Measurements from ENCODE around the gene KCNAB2.
"Not testable (repeated sequence)": the region's sequence is repeated elsewhere in the genome, so short reads cannot be mapped to it uniquely, and the experiment has no call there.

KCNAB2 gene

GRCh38 chr1:6056572-6056948 is 10.9 kb downstream of the KCNAB2 start:
- DNase-seq (ENCODE audit: low read depth), result no peak

GRCh38 chr1:6057170-6057845 is 11.6 kb downstream of the KCNAB2 start:
- no peak for DNase-seq (ENCODE audit: low read depth)

GRCh38 chr1:6059866-6060265 is 14.2 kb downstream of the KCNAB2 start:
- DNase-seq (ENCODE audit: low read depth), result no peak

GRCh38 chr1:6062670-6063069 is 17.0 kb downstream of the KCNAB2 start:
- no peak for DNase-seq (ENCODE audit: low read depth)

- DNase-seq (ENCODE audit: low read depth), result not testable (repeated sequence)
Observed at GRCh38 chr1:6063532-6064053, 17.9 kb downstream of the KCNAB2 start.

- DNase-seq (ENCODE audit: low read depth), result no peak
Observed at GRCh38 chr1:6065093-6065858, 19.6 kb downstream of the KCNAB2 start.

- DNase-seq (ENCODE audit: low read depth), result no peak
Observed at GRCh38 chr1:6066680-6067079, 21.0 kb downstream of the KCNAB2 start.

- DNase-seq (ENCODE audit: low read depth), result no peak
Observed at GRCh38 chr1:6068073-6068472, 22.4 kb downstream of the KCNAB2 start.

- no peak for DNase-seq (ENCODE audit: low read depth)
Observed at GRCh38 chr1:6068932-6069331, 23.2 kb downstream of the KCNAB2 start.

- no peak for DNase-seq (ENCODE audit: low read depth)
Observed at GRCh38 chr1:6069573-6069972, 23.9 kb downstream of the KCNAB2 start.

GRCh38 chr1:6070450-6070974 is 24.8 kb downstream of the KCNAB2 start:
- no peak for DNase-seq (ENCODE audit: low read depth)

- DNase-seq (ENCODE audit: low read depth), result no peak
Observed at GRCh38 chr1:6071219-6071618, 25.5 kb downstream of the KCNAB2 start.

- no peak for DNase-seq (ENCODE audit: low read depth)
Observed at GRCh38 chr1:6072774-6073479, 27.2 kb downstream of the KCNAB2 start.

GRCh38 chr1:6073480-6074053 is 27.9 kb downstream of the KCNAB2 start:
- DNase-seq (ENCODE audit: low read depth), result no peak

- no peak for DNase-seq (ENCODE audit: low read depth)
Observed at GRCh38 chr1:6074192-6074901, 28.7 kb downstream of the KCNAB2 start.

- no peak for DNase-seq (ENCODE audit: low read depth)
Observed at GRCh38 chr1:6075748-6076147, 30.1 kb downstream of the KCNAB2 start.

- DNase-seq (ENCODE audit: low read depth), result not testable (repeated sequence)
Observed at GRCh38 chr1:6077061-6077460, 31.4 kb downstream of the KCNAB2 start.

- DNase-seq (ENCODE audit: low read depth), result no peak
Observed at GRCh38 chr1:6077506-6077905, 31.8 kb downstream of the KCNAB2 start.

GRCh38 chr1:6077919-6078318 is 32.2 kb downstream of the KCNAB2 start:
- DNase-seq (ENCODE audit: low read depth), result no peak

- DNase-seq (ENCODE audit: low read depth), result no peak
Observed at GRCh38 chr1:6080469-6080868, 34.8 kb downstream of the KCNAB2 start.

GRCh38 chr1:6081901-6082300 is 36.2 kb downstream of the KCNAB2 start:
- no peak for DNase-seq (ENCODE audit: low read depth)

Data from GM04504 (cell line).